CD4-positive, alpha-beta memory T cell (primary cell): ENCODE measurements around the gene FBXL17. TPM values are rescaled to one million over a fixed set of nuclear protein-coding genes. Genes with fewer than 3 reads are reported as not detected.

Experiments
- CTCF ChIA-PET: fragments of 350-600 bp; sonication (Branson Sonifier 250); formaldehyde crosslinking; loops from one replicate; lab custom pipeline; 2021; ENCODE audit warnings: inconsistent platforms; ENCODE audit not compliant: partially characterized antibody; lab: Charles Lee
- POLR2A ChIA-PET: fragments of 350-600 bp; sonication (Branson Sonifier 250); formaldehyde crosslinking; loops from one replicate; lab custom pipeline; 2021; ENCODE audit not compliant: partially characterized antibody; lab: Charles Lee
- DNase-seq, 5 donors: peaks; one replicate each; pipeline versions ENCODE4 v3.0.0 to v3.0.0-alpha.2; 2020 to 2022; ENCODE audit warnings: mixed read lengths in 1 of 5
- H3K27ac ChIP-seq: one replicate; pipeline ENCODE4 v1.7.0; 2013; ENCODE audit warnings: low read depth, low read length
- H3K27me3 ChIP-seq: 2 replicates; pipeline ENCODE4 v1.7.0; 2013; ENCODE audit warnings: mild to moderate bottlenecking, low read length, moderate library complexity; ENCODE audit not compliant: insufficient read depth
- H3K36me3 ChIP-seq: 2 replicates; pipeline ENCODE4 v1.7.0; 2013; ENCODE audit warnings: mild to moderate bottlenecking, low read length, moderate library complexity; ENCODE audit not compliant: insufficient read depth
- H3K4me1 ChIP-seq: 2 replicates; pipeline ENCODE4 v1.7.0; 2013; ENCODE audit warnings: mild to moderate bottlenecking, low read length, moderate library complexity; ENCODE audit not compliant: insufficient read depth
- H3K4me3 ChIP-seq, 2 donors: one replicate each; pipeline ENCODE4 v1.7.0; 2013; ENCODE audit warnings: low read length in 2 of 2, mild to moderate bottlenecking in 1 of 2
- H3K9me3 ChIP-seq, 2 donors: one replicate each; pipeline ENCODE4 v1.7.0; 2013; ENCODE audit warnings: low read length in 2 of 2, control low read depth in 1 of 2; ENCODE audit not compliant: control insufficient read depth in 1 of 2
- H3K27ac Mint-ChIP-seq, 7 donors: one replicate each; pipeline ENCODE4 v1.8.0; 2020 to 2021; ENCODE audit warnings: mixed read lengths in 7 of 7, mild to moderate bottlenecking in 6 of 7, inconsistent platforms in 3 of 7, moderate library complexity in 3 of 7
- H3K27me3 Mint-ChIP-seq, 2 donors: one replicate each; pipeline ENCODE4 v1.8.0; 2020 to 2021; ENCODE audit warnings: mixed read lengths in 2 of 2
- H3K36me3 Mint-ChIP-seq, 2 donors: one replicate each; pipeline ENCODE4 v1.8.0; 2020 to 2021; ENCODE audit warnings: mixed read lengths in 2 of 2, inconsistent platforms in 1 of 2, mild to moderate bottlenecking in 1 of 2
- H3K4me1 Mint-ChIP-seq, 4 donors: one replicate each; pipeline ENCODE4 v1.8.0; 2020 to 2021; ENCODE audit warnings: mixed read lengths in 4 of 4, mild to moderate bottlenecking in 1 of 4
- H3K4me3 Mint-ChIP-seq, 8 donors: one replicate each; pipeline ENCODE4 v1.8.0; 2020 to 2021; ENCODE audit warnings: mixed read lengths in 8 of 8, mild to moderate bottlenecking in 7 of 8, moderate library complexity in 6 of 8, inconsistent platforms in 3 of 8
- H3K9me3 Mint-ChIP-seq, 8 donors: one replicate each; pipeline ENCODE4 v1.8.0; 2020 to 2021; ENCODE audit warnings: mixed read lengths in 8 of 8, mild to moderate bottlenecking in 5 of 8, inconsistent platforms in 3 of 8, moderate library complexity in 1 of 8
- intact Hi-C: fragments of 100-400 bp; cut with micrococcal nuclease; formaldehyde crosslinking; loops from one replicate; pipeline ENCODE4 v1.15.1; 2023
- polyA plus RNA-seq, 2 donors: library from polyadenylated mRNA; unstranded; fragments of 300-500 nt; fragmentation: Illumina TruSeq; gene quantifications; one replicate each; pipeline ENCODE4 v1.2.3, GENCODE V29; 2021
- total RNA-seq, 2 experiments: library from RNA; stranded (reverse); gene quantifications; one replicate each; pipeline ENCODE4 v1.2.3, GENCODE V29; 2021

FBXL17 gene
- total and polyA plus RNA-seq, 4 experiments from 2014 or later: 7.1 to 27.5 (median 16.8) TPM

- intact Hi-C loops: no loop called here
- Mint-ChIP-seq H3K9me3 (peaks cover 0 to 3% (median 0%) of the 10 kb centered on the region in 8 donors), H3K36me3 (no peaks in the 10 kb centered on the region), H3K4me1 (no peaks in the 10 kb centered on the region), H3K4me3 (no peak overlapping the region), H3K27me3 (peaks cover 1 to 2% of the 10 kb centered on the region in 2 donors), H3K27ac (no peak overlapping the region)
- Histone ChIP-seq H3K27ac (no peak overlapping the region), H3K27me3 (no peaks in the 10 kb centered on the region), H3K4me3 (no peak overlapping the region), H3K9me3 (no peaks in the 10 kb centered on the region), H3K36me3 (no peaks in the 10 kb centered on the region), H3K4me1 (no peaks in the 10 kb centered on the region)
- ChIA-PET POLR2A (no interaction called here), CTCF (no interaction called here)
- no peak for DNase-seq
Measured at GRCh38 chr5:107821288-107821687, 560.6 kb downstream of the FBXL17 start.

- DNase-seq: no peak
- intact Hi-C loops: no loop called here
- no peak overlapping the region for H3K27ac Mint-ChIP-seq
- H3K27me3 Mint-ChIP-seq: peaks cover 0 to 1% of the 10 kb centered on the region in 2 donors
- Histone ChIP-seq H3K27ac (no peak overlapping the region), H3K27me3 (no peaks in the 10 kb centered on the region), H3K4me1 (no peaks in the 10 kb centered on the region), H3K36me3 (no peaks in the 10 kb centered on the region), H3K4me3 (no peak overlapping the region), H3K9me3 (no peaks in the 10 kb centered on the region)
- H3K36me3 Mint-ChIP-seq: no peaks in the 10 kb centered on the region
- ChIA-PET POLR2A (no interaction called here), CTCF (no interaction called here)
- no peaks in the 10 kb centered on the region for H3K4me1 Mint-ChIP-seq
- H3K9me3 Mint-ChIP-seq: peaks cover 0 to 3% (median 0%) of the 10 kb centered on the region in 8 donors
- H3K4me3 Mint-ChIP-seq: no peak overlapping the region
Measured at GRCh38 chr5:107820429-107820828, 561.5 kb downstream of the FBXL17 start.

GRCh38 chr5:107817951-107818350, 563.9 kb downstream of the FBXL17 start:
- Mint-ChIP-seq H3K36me3 (no peaks in the 10 kb centered on the region), H3K4me3 (no peak overlapping the region), H3K9me3 (peaks cover 0 to 3% (median 0%) of the 10 kb centered on the region in 8 donors), H3K27me3 (peaks cover 0 to 1% of the 10 kb centered on the region in 2 donors), H3K27ac (no peak overlapping the region), H3K4me1 (no peaks in the 10 kb centered on the region)
- H3K36me3 ChIP-seq: no peaks in the 10 kb centered on the region
- POLR2A ChIA-PET: no interaction called here
- CTCF ChIA-PET: no interaction called here
- DNase-seq: no peak
- no peaks in the 10 kb centered on the region for H3K27me3 ChIP-seq
- no peaks in the 10 kb centered on the region for H3K4me1 ChIP-seq
- H3K27ac ChIP-seq: no peak overlapping the region
- no peak overlapping the region for H3K4me3 ChIP-seq
- no peaks in the 10 kb centered on the region for H3K9me3 ChIP-seq
- intact Hi-C loops: no loop called here

- Histone ChIP-seq H3K36me3 (no peaks in the 10 kb centered on the region), H3K4me1 (no peaks in the 10 kb centered on the region), H3K9me3 (no peaks in the 10 kb centered on the region), H3K27me3 (no peaks in the 10 kb centered on the region), H3K27ac (no peak overlapping the region), H3K4me3 (no peak overlapping the region)
- Mint-ChIP-seq H3K27me3 (peaks cover 0 to 1% of the 10 kb centered on the region in 2 donors), H3K27ac (no peak overlapping the region), H3K36me3 (no peaks in the 10 kb centered on the region), H3K4me3 (no peak overlapping the region), H3K4me1 (no peaks in the 10 kb centered on the region), H3K9me3 (peaks cover 0 to 3% (median 0%) of the 10 kb centered on the region in 8 donors)
- intact Hi-C loops: no loop called here
- no peak for DNase-seq
- CTCF ChIA-PET: no interaction called here
- POLR2A ChIA-PET: no interaction called here
Measured at GRCh38 chr5:107817436-107817835, 564.5 kb downstream of the FBXL17 start.

- Mint-ChIP-seq H3K4me3 (no peak overlapping the region), H3K9me3 (peaks cover 0 to 2% (median 0%) of the 10 kb centered on the region in 8 donors), H3K27me3 (peaks cover 1 to 2% of the 10 kb centered on the region in 2 donors), H3K27ac (no peak overlapping the region), H3K36me3 (no peaks in the 10 kb centered on the region), H3K4me1 (no peaks in the 10 kb centered on the region)
- POLR2A ChIA-PET: no interaction called here
- intact Hi-C loops: no loop called here
- Histone ChIP-seq H3K4me1 (no peaks in the 10 kb centered on the region), H3K27me3 (no peaks in the 10 kb centered on the region), H3K36me3 (no peaks in the 10 kb centered on the region), H3K9me3 (no peaks in the 10 kb centered on the region), H3K27ac (no peak overlapping the region), H3K4me3 (no peak overlapping the region)
- CTCF ChIA-PET: no interaction called here
- DNase-seq: no peak
Measured at GRCh38 chr5:107815109-107815508, 566.8 kb downstream of the FBXL17 start.

GRCh38 chr5:107814183-107814827, 567.6 kb downstream of the FBXL17 start:
- H3K4me3 Mint-ChIP-seq: no peak overlapping the region
- H3K27me3 ChIP-seq: no peaks in the 10 kb centered on the region
- H3K27ac Mint-ChIP-seq: no peak overlapping the region
- no peak for DNase-seq
- intact Hi-C loops: no loop called here
- no peaks in the 10 kb centered on the region for H3K4me1 ChIP-seq
- H3K4me3 ChIP-seq: no peak overlapping the region
- H3K9me3 Mint-ChIP-seq: no peaks in the 10 kb centered on the region
- no peaks in the 10 kb centered on the region for H3K36me3 ChIP-seq
- peaks cover under 1 to 2% of the 10 kb centered on the region in 2 donors for H3K27me3 Mint-ChIP-seq
- no peaks in the 10 kb centered on the region for H3K4me1 Mint-ChIP-seq
- CTCF ChIA-PET: no interaction called here
- no peak overlapping the region for H3K27ac ChIP-seq
- H3K9me3 ChIP-seq: no peaks in the 10 kb centered on the region
- POLR2A ChIA-PET: no interaction called here
- H3K36me3 Mint-ChIP-seq: no peaks in the 10 kb centered on the region

GRCh38 chr5:107813559-107813958, 568.3 kb downstream of the FBXL17 start:
- ChIA-PET POLR2A (no interaction called here), CTCF (no interaction called here)
- no peak overlapping the region for H3K27ac ChIP-seq
- H3K36me3 ChIP-seq: no peaks in the 10 kb centered on the region
- no peaks in the 10 kb centered on the region for H3K36me3 Mint-ChIP-seq
- H3K27me3 Mint-ChIP-seq: peaks cover 0 to 2% of the 10 kb centered on the region in 2 donors
- no peaks in the 10 kb centered on the region for H3K9me3 Mint-ChIP-seq
- no peak overlapping the region for H3K27ac Mint-ChIP-seq
- DNase-seq: no peak
- H3K4me1 ChIP-seq: no peaks in the 10 kb centered on the region
- H3K4me3 Mint-ChIP-seq: no peak overlapping the region
- no peak overlapping the region for H3K4me3 ChIP-seq
- H3K9me3 ChIP-seq: no peaks in the 10 kb centered on the region
- no peaks in the 10 kb centered on the region for H3K27me3 ChIP-seq
- intact Hi-C loops: no loop called here
- no peaks in the 10 kb centered on the region for H3K4me1 Mint-ChIP-seq
